GM23338 (cell line): ENCODE results near the gene SNAPC2. TPM values are rescaled to one million over a fixed set of nuclear protein-coding genes. Genes with fewer than 3 reads are reported as not detected.

Source experiments
- ATAC-seq: fragments of 200-7000 bp; cut with Tn5 transposase; 3 replicates; pipeline ENCODE4 v1.9.1; 2020
- DNase-seq: peaks from one replicate; pipeline ENCODE4 v3.0.0-alpha.2; 2015; ENCODE audit warnings: low spot score
- H2AFZ ChIP-seq: fragments of 200-600 bp; sonication (generic); 2 replicates; pipeline ENCODE4 v1.8.0; 2016; ENCODE audit warnings: antibody characterized with exemption, mild to moderate bottlenecking, moderate library complexity
- H3F3A ChIP-seq: fragments of 200-600 bp; sonication (generic); replicated peaks from 2 replicates; pipeline ENCODE4 v1.8.0; 2017; ENCODE audit warnings: antibody characterized with exemption, mixed run types, low read depth
- H3K27ac ChIP-seq: fragments of 200-600 bp; sonication (generic); 2 replicates; pipeline ENCODE4 v1.6.1; 2016; ENCODE audit warnings: low read depth
- H3K27me3 ChIP-seq: fragments of 200-600 bp; sonication (generic); 2 replicates; pipeline ENCODE4 v1.8.0; 2016; ENCODE audit warnings: mild to moderate bottlenecking, mixed run types, moderate library complexity; ENCODE audit not compliant: insufficient read depth
- H3K36me3 ChIP-seq: fragments of 200-600 bp; sonication (generic); 2 replicates; pipeline ENCODE4 v1.8.0; 2016; ENCODE audit warnings: mild to moderate bottlenecking; ENCODE audit not compliant: insufficient read depth
- H3K4me1 ChIP-seq: fragments of 200-600 bp; sonication (generic); 2 replicates; pipeline ENCODE4 v1.8.0; 2016; ENCODE audit warnings: mild to moderate bottlenecking, moderate library complexity; ENCODE audit not compliant: insufficient read depth
- H3K4me2 ChIP-seq: fragments of 200-600 bp; sonication (generic); 2 replicates; pipeline ENCODE4 v1.7.1; 2017; ENCODE audit warnings: mixed run types
- H3K4me3 ChIP-seq: fragments of 200-600 bp; sonication (generic); 2 replicates; pipeline ENCODE4 v1.6.1; 2016; ENCODE audit warnings: mixed run types
- H3K79me2 ChIP-seq: fragments of 200-600 bp; sonication (generic); replicated peaks from 2 replicates; pipeline ENCODE4 v1.8.0; 2017; ENCODE audit warnings: mild to moderate bottlenecking; ENCODE audit not compliant: insufficient read depth
- H3K9me2 ChIP-seq: fragments of 200-600 bp; sonication (generic); 2 replicates; pipeline ENCODE4 v1.8.0; 2017; ENCODE audit not compliant: insufficient read depth
- H4K20me1 ChIP-seq: fragments of 200-600 bp; sonication (generic); replicated peaks from 2 replicates; pipeline ENCODE4 v1.8.0; 2017; ENCODE audit warnings: mild to moderate bottlenecking; ENCODE audit not compliant: insufficient read depth
- H3K27ac Mint-ChIP-seq: 2 replicates; pipeline ENCODE4 v1.8.0; 2020; ENCODE audit warnings: inconsistent platforms, mild to moderate bottlenecking, moderate library complexity, mixed read lengths
- H3K27me3 Mint-ChIP-seq: 3 replicates; pipeline ENCODE4 v1.8.0; 2022; ENCODE audit warnings: low read depth, mild to moderate bottlenecking, moderate library complexity, mixed read lengths, inconsistent platforms; ENCODE audit not compliant: insufficient read depth, poor library complexity
- H3K36me3 Mint-ChIP-seq: 3 replicates; pipeline ENCODE4 v1.8.0; 2021; ENCODE audit warnings: low read depth, mild to moderate bottlenecking, inconsistent platforms, moderate library complexity, mixed read lengths
- H3K4me1 Mint-ChIP-seq: 3 replicates; pipeline ENCODE4 v1.8.0; 2020; ENCODE audit warnings: mild to moderate bottlenecking, inconsistent platforms, mixed read lengths
- H3K4me3 Mint-ChIP-seq: 3 replicates; pipeline ENCODE4 v1.8.0; 2021; ENCODE audit warnings: moderate library complexity, mild to moderate bottlenecking, inconsistent platforms, mixed read lengths
- H3K9me3 Mint-ChIP-seq: 3 replicates; pipeline ENCODE4 v1.8.0; 2020; ENCODE audit warnings: moderate library complexity, mild to moderate bottlenecking, inconsistent platforms, mixed read lengths
- CREB1 ChIP-seq: fragments of 250-450 bp; sonication (Bioruptor Pico); IDR thresholded peaks from 2 replicates; pipeline ENCODE4 v1.5.0; 2020; ENCODE audit warnings: low read depth, mild to moderate bottlenecking, moderate library complexity
- EZH2 ChIP-seq: fragments of 200-600 bp; sonication (generic); IDR thresholded peaks from one replicate; pipeline ENCODE4 v1.8.0; 2017; ENCODE audit warnings: antibody characterized with exemption, mild to moderate bottlenecking, low read depth; ENCODE audit not compliant: unreplicated experiment
- EZH2phosphoT487 ChIP-seq: fragments of 200-600 bp; sonication (generic); IDR thresholded peaks from one replicate; pipeline ENCODE4 v1.8.1; 2018; ENCODE audit warnings: antibody characterized with exemption; ENCODE audit not compliant: unreplicated experiment
- JUNB ChIP-seq: IDR thresholded peaks from one replicate; pipeline ENCODE4 v1.6.1; 2016; ENCODE audit warnings: antibody characterized with exemption; ENCODE audit not compliant: unreplicated experiment
- NANOG ChIP-seq: IDR thresholded peaks from 2 replicates; pipeline ENCODE4 v1.6.1; 2016; ENCODE audit warnings: antibody characterized with exemption, borderline replicate concordance
- POLR2AphosphoS5 ChIP-seq: IDR thresholded peaks from 2 replicates; pipeline ENCODE4 v1.6.1; 2016; ENCODE audit warnings: antibody characterized with exemption, low read depth
- STAT1 ChIP-seq: IDR thresholded peaks from one replicate; pipeline ENCODE4 v1.6.1; 2016; ENCODE audit warnings: antibody characterized with exemption; ENCODE audit not compliant: unreplicated experiment
- ZNF114 ChIP-seq: fragments of 250-450 bp; sonication (Bioruptor Pico); IDR thresholded peaks from 2 replicates; pipeline ENCODE4 v1.5.0; 2020; ENCODE audit warnings: mild to moderate bottlenecking, moderate library complexity
- ZNF331 ChIP-seq: fragments of 250-450 bp; sonication (Bioruptor Pico); IDR thresholded peaks from 2 replicates; pipeline ENCODE4 v1.5.0; 2020; ENCODE audit warnings: low read depth, mild to moderate bottlenecking, moderate library complexity
- polyA plus RNA-seq: library from polyadenylated mRNA; unstranded; fragments of >200 nt; fragmentation: Nextera tagmentation; extraction: Ambion mirVana; gene quantifications from 2 replicates; pipeline ENCODE4 v1.2.1, GENCODE V29; 2016
- total RNA-seq: library from RNA; depleted of rRNA; stranded (reverse); fragments of >200 nt; shearing (Covaris generic); gene quantifications from 2 replicates; pipeline ENCODE4 v1.2.3, GENCODE V29; 2014
- TF ChIP-seq, protein P1 (sequence below): IDR thresholded peaks from 2 replicates; pipeline ENCODE4 v1.6.1; 2016; ENCODE audit warnings: antibody characterized with exemption
- TF ChIP-seq, protein P2 (sequence below): IDR thresholded peaks from one replicate; pipeline ENCODE4 v1.6.1; 2018; ENCODE audit warnings: antibody characterized with exemption; ENCODE audit not compliant: unreplicated experiment
- TF ChIP-seq, protein P3 (sequence below): fragments of 250-450 bp; sonication (Bioruptor Pico); IDR thresholded peaks from 2 replicates; pipeline ENCODE4 v1.5.0; 2020; ENCODE audit warnings: mild to moderate bottlenecking, moderate library complexity
- TF ChIP-seq, protein P4 (sequence below), 2 experiments: fragments of 200-600 bp in 1 of 2; sonication (generic) in 1 of 2; conservative IDR thresholded peaks; 2 replicates each; pipeline versions ENCODE4 v1.5.1 to v1.6.1; 2016 to 2017; ENCODE audit warnings: antibody characterized with exemption in 2 of 2, low read depth in 2 of 2, mild to moderate bottlenecking in 2 of 2, moderate library complexity in 1 of 2

The SNAPC2 gene
- total and polyA plus RNA-seq, 2 experiments from 2014 or later, result 17.1 to 25.1 TPM

DNA sequence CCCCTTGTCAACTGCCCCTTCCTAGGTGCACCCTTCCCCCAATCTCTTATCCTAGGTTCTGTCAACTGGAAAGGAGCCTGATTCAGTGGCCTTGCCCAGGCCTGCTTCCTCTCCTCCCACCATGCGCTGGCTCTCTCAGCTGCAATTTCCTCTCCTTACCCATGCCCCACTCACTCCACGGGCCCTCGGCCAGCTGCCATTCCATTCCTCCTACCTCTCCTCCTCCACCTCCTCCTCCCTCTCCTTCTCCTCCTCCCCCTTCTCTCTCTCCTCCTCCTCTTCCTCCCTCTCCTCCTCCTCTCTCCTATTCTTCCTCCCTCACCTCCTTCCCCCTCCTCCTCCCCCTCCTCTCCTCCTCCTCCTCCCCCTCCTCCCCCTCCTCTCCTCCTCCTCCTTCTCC lies 32.9 kb downstream of the SNAPC2 start:
- TF ChIP-seq ZNF331 (CRISPR knock-in tag) (no peak), CREB1 (CRISPR knock-in tag) (no peak), JUNB (no peak), EZH2 (no peak), ZNF114 (CRISPR knock-in tag) (no peak), STAT1 (no peak), NANOG (no peak), EZH2phosphoT487 (no peak), POLR2AphosphoS5 (no peak)
- TF ChIP-seq, protein P1, sequence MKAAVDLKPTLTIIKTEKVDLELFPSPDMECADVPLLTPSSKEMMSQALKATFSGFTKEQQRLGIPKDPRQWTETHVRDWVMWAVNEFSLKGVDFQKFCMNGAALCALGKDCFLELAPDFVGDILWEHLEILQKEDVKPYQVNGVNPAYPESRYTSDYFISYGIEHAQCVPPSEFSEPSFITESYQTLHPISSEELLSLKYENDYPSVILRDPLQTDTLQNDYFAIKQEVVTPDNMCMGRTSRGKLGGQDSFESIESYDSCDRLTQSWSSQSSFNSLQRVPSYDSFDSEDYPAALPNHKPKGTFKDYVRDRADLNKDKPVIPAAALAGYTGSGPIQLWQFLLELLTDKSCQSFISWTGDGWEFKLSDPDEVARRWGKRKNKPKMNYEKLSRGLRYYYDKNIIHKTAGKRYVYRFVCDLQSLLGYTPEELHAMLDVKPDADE, result no peak
- TF ChIP-seq, protein P2, sequence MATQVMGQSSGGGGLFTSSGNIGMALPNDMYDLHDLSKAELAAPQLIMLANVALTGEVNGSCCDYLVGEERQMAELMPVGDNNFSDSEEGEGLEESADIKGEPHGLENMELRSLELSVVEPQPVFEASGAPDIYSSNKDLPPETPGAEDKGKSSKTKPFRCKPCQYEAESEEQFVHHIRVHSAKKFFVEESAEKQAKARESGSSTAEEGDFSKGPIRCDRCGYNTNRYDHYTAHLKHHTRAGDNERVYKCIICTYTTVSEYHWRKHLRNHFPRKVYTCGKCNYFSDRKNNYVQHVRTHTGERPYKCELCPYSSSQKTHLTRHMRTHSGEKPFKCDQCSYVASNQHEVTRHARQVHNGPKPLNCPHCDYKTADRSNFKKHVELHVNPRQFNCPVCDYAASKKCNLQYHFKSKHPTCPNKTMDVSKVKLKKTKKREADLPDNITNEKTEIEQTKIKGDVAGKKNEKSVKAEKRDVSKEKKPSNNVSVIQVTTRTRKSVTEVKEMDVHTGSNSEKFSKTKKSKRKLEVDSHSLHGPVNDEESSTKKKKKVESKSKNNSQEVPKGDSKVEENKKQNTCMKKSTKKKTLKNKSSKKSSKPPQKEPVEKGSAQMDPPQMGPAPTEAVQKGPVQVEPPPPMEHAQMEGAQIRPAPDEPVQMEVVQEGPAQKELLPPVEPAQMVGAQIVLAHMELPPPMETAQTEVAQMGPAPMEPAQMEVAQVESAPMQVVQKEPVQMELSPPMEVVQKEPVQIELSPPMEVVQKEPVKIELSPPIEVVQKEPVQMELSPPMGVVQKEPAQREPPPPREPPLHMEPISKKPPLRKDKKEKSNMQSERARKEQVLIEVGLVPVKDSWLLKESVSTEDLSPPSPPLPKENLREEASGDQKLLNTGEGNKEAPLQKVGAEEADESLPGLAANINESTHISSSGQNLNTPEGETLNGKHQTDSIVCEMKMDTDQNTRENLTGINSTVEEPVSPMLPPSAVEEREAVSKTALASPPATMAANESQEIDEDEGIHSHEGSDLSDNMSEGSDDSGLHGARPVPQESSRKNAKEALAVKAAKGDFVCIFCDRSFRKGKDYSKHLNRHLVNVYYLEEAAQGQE, result no peak
- TF ChIP-seq, protein P3, sequence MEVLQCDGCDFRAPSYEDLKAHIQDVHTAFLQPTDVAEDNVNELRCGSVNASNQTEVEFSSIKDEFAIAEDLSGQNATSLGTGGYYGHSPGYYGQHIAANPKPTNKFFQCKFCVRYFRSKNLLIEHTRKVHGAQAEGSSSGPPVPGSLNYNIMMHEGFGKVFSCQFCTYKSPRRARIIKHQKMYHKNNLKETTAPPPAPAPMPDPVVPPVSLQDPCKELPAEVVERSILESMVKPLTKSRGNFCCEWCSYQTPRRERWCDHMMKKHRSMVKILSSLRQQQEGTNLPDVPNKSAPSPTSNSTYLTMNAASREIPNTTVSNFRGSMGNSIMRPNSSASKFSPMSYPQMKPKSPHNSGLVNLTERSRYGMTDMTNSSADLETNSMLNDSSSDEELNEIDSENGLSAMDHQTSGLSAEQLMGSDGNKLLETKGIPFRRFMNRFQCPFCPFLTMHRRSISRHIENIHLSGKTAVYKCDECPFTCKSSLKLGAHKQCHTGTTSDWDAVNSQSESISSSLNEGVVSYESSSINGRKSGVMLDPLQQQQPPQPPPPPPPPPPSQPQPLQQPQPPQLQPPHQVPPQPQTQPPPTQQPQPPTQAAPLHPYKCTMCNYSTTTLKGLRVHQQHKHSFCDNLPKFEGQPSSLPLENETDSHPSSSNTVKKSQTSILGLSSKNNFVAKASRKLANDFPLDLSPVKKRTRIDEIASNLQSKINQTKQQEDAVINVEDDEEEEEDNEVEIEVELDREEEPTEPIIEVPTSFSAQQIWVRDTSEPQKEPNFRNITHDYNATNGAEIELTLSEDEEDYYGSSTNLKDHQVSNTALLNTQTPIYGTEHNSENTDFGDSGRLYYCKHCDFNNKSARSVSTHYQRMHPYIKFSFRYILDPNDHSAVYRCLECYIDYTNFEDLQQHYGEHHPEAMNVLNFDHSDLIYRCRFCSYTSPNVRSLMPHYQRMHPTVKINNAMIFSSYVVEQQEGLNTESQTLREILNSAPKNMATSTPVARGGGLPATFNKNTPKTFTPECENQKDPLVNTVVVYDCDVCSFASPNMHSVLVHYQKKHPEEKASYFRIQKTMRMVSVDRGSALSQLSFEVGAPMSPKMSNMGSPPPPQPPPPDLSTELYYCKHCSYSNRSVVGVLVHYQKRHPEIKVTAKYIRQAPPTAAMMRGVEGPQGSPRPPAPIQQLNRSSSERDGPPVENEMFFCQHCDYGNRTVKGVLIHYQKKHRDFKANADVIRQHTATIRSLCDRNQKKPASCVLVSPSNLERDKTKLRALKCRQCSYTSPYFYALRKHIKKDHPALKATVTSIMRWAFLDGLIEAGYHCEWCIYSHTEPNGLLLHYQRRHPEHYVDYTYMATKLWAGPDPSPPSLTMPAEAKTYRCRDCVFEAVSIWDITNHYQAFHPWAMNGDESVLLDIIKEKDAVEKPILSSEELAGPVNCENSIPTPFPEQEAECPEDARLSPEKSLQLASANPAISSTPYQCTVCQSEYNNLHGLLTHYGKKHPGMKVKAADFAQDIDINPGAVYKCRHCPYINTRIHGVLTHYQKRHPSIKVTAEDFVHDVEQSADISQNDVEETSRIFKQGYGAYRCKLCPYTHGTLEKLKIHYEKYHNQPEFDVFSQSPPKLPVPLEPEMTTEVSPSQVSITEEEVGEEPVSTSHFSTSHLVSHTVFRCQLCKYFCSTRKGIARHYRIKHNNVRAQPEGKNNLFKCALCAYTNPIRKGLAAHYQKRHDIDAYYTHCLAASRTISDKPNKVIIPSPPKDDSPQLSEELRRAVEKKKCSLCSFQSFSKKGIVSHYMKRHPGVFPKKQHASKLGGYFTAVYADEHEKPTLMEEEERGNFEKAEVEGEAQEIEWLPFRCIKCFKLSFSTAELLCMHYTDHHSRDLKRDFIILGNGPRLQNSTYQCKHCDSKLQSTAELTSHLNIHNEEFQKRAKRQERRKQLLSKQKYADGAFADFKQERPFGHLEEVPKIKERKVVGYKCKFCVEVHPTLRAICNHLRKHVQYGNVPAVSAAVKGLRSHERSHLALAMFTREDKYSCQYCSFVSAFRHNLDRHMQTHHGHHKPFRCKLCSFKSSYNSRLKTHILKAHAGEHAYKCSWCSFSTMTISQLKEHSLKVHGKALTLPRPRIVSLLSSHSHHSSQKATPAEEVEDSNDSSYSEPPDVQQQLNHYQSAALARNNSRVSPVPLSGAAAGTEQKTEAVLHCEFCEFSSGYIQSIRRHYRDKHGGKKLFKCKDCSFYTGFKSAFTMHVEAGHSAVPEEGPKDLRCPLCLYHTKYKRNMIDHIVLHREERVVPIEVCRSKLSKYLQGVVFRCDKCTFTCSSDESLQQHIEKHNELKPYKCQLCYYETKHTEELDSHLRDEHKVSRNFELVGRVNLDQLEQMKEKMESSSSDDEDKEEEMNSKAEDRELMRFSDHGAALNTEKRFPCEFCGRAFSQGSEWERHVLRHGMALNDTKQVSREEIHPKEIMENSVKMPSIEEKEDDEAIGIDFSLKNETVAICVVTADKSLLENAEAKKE (CRISPR knock-in tag), result no peak
- TF ChIP-seq, protein P4, sequence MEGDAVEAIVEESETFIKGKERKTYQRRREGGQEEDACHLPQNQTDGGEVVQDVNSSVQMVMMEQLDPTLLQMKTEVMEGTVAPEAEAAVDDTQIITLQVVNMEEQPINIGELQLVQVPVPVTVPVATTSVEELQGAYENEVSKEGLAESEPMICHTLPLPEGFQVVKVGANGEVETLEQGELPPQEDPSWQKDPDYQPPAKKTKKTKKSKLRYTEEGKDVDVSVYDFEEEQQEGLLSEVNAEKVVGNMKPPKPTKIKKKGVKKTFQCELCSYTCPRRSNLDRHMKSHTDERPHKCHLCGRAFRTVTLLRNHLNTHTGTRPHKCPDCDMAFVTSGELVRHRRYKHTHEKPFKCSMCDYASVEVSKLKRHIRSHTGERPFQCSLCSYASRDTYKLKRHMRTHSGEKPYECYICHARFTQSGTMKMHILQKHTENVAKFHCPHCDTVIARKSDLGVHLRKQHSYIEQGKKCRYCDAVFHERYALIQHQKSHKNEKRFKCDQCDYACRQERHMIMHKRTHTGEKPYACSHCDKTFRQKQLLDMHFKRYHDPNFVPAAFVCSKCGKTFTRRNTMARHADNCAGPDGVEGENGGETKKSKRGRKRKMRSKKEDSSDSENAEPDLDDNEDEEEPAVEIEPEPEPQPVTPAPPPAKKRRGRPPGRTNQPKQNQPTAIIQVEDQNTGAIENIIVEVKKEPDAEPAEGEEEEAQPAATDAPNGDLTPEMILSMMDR (conservative IDR thresholded peaks at IDR 0.05; ENCODE audit: low read depth in 2 of 2), result no peak
- Histone ChIP-seq H3K27ac (no peak overlapping the region), H3F3A (0 out of 2 replicates have a peak, but pooled peaks cover 5% of the 10 kb centered on the region), H3K9me2 (no peaks in the 10 kb centered on the region), H3K27me3 (no peaks in the 10 kb centered on the region), H3K4me2 (no peak overlapping the region), H3K36me3 (0 out of 2 replicates have a peak, but pooled peaks cover under 1% of the 10 kb centered on the region), H4K20me1 (no peaks in the 10 kb centered on the region; the same call in 1 of the 2 replicates), H2AFZ (no peak overlapping the region), H3K79me2 (no peaks in the 10 kb centered on the region), H3K4me1 (no peaks in the 10 kb centered on the region; the same call in 1 of the 2 replicates), H3K4me3 (no peak overlapping the region)
- ATAC-seq, result peak; percentile 16
- Mint-ChIP-seq H3K36me3 (peaks cover 16% of the 10 kb centered on the region; the same call in 2 of the 3 replicates), H3K4me3 (no peak overlapping the region), H3K27me3 (peaks cover 23% of the 10 kb centered on the region), H3K4me1 (peaks cover 7% of the 10 kb centered on the region), H3K27ac (no peak overlapping the region), H3K9me3 (peaks cover 7% of the 10 kb centered on the region)
- DNase-seq, result no peak
